ENCODE measurements around the gene DGCR2.
"Not testable (repeated sequence)": the region's sequence is repeated elsewhere in the genome, so short reads cannot be mapped to it uniquely, and the experiment has no call there.

The DGCR2 gene

DNA sequence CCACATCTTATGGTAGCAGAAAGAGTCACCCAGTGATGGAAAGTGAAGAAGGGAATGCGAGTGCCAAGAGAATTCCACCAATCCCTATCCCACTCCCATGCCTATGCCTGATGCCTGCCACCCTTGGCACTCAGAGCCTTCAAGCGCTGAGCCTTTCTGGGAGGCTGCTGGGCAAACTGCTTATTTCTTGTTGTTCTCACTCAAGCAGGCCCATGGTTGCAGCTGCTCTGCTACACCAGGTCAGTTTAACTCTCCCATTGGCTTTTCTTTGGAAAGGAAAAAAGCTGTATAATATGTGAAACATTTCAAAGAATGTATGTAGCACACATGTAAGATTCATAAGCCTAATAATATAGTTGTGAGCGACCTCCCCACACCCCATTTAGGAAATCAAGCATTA, 41.4 kb downstream of the DGCR2 start:
- no peak for DNase-seq (ENCODE audit: low read depth)

DNA sequence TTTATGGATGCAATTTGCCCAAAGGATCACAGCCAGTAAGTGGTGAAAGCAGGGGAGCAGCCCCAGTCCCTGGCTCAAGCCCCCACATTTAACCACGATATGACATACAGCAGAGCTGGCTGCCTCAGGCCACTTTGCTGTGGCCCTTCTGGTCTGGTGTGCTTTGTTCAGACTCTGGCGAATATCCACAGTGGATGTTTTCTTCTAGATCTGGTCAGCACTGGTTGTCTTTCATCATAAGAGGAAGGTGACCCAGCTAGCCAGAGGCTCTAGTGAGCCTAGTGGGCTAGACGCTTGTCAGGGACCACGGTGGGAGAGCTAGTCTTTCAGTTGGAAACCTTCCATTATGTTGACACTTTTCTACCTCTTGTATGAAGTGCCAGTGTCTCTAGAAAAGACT, 42.5 kb downstream of the DGCR2 start:
- no peak for DNase-seq (ENCODE audit: low read depth)

DNA sequence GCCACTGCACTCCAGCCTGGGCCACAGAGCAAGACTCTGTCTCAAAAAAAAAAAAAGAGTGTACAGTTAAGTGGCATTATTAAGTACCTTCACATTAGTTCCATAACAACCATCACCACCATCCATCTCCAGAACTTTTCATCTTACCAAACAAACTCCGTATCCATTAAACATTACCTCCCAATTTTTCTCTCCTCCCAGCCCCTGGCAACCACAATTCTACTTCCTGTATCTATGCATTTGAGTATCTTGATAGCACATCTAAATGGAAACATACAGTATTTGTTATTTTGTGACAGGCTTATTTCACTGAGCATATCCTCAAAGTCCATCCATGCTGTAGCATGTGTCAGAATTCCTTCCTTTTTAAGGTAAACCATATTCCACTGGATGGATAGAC, 46.8 kb downstream of the DGCR2 start:
- no peak for DNase-seq (ENCODE audit: low read depth)

DNA sequence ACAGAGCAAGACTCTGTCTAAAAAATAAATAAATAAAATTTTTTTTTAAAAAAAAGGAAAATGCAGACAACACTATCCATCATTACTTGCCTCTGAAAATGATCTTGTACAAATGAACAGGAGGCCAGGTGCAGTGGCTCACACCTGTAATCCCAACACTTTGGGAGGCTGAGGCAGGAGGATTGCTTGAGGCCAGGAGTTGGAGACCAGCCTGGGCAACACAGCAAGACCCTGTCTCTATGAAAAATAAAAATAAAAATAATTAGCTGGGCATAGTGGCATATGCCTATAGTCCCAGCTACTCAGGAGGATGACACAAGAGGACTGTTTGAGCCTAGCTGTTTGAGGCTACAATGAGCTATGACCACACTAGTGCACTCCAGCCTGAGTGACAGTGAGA, 49.4 kb downstream of the DGCR2 start:
- not testable (repeated sequence) for DNase-seq (ENCODE audit: low read depth)

DNA sequence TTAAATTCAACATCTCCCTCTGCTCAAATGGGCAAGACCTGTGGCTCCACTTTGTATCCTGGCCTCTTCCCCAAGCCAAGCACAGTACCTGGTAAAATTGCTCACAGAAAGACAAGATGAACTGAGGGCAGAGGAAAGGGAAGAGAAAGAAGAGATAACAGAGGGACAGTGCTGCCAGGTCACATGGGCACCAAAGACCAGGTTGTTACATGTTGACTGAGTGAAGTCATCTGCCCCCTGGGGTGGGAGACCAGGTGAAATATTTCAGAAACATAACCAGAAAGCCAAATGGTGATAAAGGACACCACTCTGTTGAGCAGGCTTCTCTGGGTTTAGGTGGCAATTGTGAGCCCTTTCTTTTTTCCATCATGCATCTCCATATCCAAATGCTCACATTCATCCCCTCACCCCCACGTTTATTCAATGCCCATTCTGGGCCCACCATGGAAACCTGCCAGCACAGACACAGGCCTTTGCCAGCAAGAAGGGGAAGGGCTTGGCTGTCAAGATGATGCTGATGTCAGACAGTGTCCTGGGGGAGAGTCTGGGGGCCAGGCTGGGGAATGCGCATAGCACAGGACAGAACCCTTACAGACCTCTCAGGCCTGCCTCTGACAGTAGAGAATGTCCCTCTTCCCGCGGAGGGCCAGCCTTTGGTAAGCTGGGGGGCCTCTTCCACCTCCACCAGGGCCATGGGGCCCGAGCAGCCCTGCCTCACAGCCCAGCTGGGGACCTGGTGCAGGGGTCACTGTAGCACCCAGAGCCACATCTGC, 51.6 kb downstream of the DGCR2 start:
- no peak for DNase-seq (ENCODE audit: low read depth)

DNA sequence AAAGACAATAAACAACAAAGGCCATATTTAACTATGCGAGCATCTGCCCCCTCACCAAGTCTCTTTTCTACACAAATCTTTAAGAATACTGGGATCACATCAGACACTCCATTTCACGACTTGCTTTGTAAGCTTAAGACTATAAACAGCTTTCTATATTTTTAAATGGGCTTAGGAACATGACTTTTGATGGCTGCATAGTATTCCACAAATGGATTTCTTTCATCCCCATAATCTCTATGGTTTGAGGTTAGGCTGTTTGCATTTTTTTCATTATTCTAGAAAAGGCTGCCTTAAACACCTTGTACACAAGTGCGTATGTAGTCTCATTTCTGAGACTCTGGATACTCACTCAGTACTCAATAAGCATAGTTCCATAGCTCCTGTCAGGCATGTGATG, 52.8 kb downstream of the DGCR2 start:
- DNase-seq (ENCODE audit: low read depth): no peak

DNA sequence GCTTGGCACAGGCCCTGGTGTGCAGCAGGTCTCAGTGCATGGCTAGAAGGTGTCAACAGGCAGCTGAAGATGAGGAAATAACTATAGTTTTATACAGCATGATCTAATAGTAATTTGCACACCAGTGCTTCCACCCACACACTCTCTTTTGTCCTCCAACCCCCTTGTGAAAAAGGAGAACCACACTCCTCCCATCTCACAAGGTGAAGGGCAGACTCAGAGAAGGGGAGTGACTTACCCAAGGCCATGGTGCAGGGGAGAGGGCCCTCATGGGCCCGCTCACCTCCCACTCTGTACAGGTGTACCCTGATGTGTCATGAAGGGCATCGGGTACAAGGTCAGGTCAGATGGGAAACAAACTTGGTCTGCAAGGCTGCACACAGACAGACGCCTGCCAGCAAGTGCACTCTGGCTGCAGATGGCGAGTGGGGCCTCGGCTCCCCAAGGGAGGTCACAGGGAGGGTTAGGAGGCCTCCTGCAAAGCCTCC, 53.4 kb downstream of the DGCR2 start:
- DNase-seq (ENCODE audit: low read depth): no peak

DNA sequence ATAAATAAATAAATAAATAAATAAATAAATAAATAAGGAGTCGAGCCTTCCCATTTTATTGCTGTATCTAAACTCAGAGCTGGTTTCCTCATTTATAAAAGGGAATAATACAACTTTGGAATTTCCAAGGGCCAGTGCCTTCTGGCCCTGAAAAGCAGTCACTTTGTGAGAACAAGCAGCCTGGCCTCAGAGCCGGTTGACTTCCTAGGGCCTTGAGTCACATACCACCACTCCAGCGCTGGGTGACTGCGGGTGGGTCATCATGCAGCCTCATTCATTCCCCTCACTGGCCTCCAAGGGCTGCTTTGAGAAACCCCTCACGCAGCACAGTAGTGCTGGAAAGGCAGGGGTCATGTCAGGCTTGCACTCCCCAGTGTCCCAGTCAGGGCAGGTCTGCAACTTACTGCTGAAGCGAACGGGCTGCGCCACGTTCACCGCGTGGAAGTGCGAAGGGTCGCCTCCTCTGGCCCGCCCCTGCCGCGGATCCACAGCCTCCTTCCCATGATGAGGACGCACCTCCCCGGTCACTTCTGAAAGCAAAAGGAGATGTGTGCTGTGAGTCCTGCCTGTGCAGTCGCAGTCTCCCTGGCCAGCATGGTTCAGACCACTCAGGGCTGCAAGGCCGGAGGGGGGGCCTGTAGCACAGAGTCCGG, 54.4 kb downstream of the DGCR2 start:
- DNase-seq (ENCODE audit: low read depth): no peak

DNA sequence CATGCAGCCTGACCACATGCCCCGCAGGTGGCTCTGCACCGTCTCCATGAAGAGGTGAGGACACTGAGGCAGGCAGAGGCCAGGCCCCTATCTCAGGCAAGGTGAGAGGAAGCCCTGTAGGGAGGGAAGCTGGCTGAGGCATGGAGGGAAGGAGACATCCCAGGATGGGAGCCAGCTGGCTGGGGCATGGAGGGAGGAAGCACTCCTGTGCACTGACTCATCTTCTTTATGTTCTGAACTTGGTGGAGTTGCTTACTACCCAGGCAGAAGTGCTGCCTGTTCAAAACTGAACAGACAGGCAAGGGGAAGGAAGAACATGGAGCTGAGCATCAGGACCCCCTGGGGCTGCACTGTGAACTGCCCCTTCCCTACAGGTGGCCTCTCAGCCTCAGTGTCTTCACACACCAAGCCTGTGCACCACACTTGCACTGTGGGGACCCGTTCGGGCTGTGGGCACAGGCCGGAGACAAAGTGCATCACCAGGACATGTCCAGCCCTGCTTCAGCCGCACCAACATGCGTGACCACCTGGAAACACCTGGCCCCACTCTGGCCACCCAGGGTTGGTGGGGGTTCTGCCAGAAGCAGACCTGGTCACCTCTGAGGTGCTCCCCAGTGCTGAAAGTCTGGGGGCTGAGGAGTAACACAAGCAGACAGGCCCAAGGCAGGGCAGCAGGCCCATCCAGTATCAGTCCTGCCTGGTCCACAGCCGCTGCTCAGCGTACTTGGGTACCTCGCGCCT, 55.5 kb downstream of the DGCR2 start:
- no peak for DNase-seq (ENCODE audit: low read depth)

DNA sequence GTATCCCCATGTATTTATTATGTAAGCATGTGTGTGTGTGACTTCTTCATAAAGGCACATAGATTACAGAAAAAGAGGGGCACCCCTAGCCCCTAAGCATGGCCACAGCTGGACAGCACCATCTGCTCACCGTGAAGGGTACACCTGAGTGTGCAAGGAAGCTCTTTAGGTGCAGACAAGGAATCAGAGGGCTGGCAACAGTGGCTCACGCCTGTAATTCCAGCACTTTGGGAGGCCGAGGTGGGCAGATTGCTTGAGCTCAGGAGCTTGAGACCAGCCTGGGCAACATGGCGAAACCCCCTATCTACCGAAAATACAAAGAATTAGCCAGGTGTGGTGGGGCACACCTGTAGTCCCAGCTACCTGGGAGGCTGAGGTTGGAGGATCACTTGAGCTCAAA, 56.3 kb downstream of the DGCR2 start:
- DNase-seq (ENCODE audit: low read depth): no peak

DNA sequence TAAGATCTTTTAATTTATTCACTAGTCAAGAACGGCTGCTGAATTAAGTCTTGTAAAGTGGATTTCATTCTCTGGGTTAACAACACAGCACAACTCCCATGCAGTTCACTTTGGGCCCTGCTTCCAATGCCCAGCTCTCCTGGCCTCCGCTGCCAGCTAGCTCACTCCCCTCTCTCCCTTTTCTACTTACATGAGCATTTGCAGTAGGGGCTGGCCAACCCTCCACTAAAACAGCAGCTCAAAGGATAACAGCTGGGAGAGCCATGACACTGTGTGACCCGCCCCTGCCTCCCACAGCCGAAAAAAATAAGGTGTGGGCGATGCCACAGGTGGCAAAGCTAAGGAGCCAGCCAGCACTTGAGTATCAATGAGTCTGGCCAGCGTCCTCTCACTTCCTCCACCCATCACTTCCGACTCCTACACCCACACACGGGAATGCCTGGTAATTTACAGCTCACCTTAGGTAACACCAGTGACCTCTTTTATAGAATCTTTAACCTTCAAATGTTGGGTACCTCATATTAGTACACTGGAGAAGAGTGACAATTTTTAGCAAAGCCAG, 56.8 kb downstream of the DGCR2 start:
- no peak for DNase-seq (ENCODE audit: low read depth)

DNA sequence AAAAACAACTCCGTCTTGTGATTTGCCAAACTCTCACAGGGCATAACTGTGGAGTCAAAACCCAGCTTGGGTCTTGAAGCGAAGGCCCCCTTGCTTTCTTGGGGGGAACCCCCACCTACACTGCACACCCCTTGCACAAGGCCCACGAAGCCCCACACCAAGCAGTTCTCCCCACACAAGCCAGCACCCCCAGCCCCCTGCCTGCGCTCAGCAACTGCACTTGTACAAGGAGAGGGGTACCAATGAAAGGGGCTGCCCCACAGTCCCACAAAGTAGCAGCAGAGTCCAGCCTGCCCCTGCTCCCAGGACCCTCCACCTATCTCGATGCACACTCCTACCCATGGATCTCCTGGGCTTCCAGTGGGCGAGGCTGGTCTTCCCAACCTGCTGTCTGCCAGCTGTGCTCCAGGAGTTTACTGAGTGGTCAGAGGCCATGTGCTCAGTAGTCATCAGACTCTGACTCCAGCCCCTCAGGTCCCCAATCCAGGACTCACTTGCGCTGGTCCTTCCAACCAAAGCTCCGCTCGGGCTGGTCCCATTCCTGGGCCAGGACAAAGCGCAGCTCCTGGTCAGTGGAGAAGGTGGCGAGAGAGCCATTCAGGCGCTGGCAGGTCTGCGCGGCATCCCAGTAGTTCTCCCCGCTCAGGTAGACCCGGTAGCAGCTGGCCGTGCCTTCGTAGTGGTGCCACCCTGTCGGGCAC, 57.7 kb downstream of the DGCR2 start:
- no peak for DNase-seq (ENCODE audit: low read depth)

DNA sequence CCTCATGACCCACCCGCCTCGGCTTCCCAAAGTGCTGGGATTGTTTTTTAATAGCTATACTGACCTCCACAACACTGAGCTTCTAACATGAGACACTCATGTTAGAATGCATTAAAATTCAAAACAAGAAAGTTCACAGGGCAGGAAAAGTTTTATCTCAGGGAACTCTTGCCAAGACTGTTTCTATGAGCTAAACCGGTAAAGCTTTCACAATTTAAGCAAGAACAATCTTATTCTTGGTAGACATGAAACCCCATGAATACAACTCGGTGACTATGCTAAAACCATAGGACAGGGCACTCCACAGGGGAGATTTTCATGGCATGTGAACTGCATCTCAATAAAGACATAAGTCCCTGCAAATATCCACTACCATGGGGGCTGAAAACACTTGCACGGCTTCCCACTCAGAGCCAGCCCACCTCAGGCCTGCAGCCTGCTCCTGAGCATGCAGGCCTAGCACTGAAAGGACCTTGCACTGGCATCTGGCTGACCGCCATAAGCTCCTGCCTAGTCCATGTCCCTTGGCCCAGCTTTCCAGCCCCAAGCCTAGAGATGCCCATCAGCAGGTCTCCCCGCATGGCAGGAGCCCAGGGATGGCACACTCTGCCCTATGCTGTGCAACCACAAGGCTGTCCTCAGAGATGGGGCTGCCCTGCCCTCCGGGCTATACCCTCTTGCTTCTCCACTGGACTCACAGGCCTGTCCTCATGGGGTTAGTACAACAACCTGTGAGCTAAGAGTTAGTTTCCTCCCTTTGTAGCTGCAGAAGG, 58.4 kb downstream of the DGCR2 start:
- no peak for DNase-seq (ENCODE audit: low read depth)

DNA sequence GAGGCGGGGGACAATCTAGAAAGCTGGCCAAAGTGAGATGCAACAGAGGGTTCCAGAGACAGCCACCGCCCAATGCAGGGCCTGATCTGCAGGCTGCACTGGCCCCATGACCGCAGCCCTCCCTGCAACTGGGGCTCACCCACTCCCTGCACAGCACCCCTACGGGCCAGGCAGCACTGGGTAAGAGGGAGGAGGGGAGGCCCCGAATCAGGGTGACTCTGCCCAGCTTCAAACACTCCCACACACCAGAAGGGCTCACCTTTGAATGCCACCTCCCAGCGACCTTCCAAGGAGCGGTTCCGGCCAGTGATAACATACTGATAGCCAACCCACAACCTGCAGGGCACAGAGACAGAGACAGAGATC, 59.3 kb downstream of the DGCR2 start:
- no peak for DNase-seq (ENCODE audit: low read depth)

DNA sequence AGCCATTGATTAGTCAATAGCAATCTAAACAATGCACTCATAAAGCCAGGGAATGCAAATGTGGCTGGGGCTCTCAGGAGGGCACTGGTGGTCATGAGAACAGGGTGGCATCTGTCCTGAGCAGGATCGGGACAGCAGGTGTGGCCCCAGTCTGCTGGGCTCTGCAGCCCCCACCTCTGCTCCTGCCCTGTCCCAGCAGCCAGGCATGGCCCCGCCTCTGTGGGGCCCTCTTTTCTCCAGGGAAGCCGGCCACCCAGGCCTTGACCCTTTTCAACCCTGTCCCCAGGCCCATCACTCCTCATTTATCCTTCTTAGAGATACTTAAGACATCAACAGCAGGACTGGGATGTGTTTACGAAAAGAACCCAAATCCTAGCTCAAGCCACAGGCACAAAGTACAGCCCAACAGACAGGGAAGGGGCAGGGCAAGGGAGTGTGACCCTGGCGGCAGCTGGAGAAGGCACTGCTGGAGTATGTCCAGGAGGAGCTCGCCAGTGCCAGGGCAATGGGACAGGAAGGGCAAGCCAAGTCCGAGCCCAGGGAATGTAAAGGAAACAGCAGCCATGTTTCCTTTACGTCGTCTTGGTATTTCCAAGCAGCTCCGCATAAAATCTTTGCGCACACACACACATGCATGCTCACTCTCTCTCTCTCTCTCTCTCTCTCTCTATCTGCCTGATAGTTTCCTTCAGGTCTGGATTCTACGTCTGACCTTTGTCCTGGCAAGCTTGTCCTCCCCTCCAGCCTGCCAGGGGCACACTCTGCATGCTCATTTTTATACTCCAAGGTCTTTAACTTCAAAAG, 59.9 kb downstream of the DGCR2 start:
- no peak for DNase-seq (ENCODE audit: low read depth)

DNA sequence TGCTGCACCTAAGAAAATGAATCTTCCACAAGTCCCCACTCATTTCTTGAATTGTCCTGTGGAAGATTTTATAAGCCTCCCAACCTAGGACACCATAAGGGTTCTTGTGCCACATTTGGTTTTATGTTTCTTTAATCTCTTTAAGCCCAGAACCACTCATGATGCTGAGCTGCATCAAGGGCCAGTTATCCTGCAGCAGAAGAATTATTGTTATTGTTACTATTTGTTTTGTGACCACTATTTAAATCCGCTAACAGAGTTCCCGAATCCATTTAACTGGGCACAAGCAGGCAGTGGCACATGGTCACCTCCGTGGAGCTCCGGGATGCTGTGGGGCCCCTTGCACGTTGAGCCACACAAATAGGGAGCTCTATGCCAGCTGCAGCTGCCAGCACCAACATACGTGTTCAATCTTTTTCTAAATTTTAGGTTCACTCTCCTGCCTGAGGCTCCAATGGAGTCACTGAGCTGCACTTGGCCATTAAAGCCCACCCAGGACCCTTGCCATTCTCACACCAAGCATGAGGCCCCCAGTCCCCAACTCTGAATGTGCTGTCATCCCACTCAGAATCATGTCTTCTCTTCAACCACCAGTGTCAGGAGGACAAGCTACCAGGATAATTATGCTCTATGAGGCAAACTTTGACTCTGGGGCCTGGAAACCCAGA, 60.6 kb downstream of the DGCR2 start:
- DNase-seq (ENCODE audit: low read depth): no peak

DNA sequence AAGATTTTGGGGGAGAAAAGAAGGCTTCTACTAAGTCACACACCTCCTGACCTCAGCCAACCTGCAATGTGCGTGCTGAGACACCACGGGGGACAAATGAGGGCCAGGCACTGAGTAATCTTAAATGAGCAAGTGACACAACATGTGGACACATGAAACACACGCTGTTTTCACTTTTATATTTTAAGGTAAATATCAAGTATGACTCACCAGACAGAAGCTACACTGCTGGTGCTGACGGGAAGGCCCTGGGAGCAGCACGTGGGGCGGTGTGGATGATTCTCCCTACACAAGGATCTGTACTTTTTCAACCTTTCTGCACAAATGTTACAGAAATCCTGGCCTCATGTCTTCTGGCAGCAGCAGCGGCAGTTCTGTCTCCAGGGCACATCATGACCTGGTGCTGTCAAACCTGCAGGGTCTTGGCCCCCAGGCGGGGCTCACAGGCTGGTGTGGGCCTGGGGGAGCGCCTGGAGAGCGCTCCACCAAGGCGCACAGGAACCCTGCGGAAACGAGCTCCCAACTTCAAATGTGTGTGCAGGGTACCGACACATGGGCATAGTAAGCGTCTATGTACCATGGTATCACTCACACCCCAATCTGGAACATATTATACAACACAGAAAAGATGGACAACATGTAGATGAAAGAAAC, 61.7 kb downstream of the DGCR2 start:
- DNase-seq (ENCODE audit: low read depth): no peak

DNA sequence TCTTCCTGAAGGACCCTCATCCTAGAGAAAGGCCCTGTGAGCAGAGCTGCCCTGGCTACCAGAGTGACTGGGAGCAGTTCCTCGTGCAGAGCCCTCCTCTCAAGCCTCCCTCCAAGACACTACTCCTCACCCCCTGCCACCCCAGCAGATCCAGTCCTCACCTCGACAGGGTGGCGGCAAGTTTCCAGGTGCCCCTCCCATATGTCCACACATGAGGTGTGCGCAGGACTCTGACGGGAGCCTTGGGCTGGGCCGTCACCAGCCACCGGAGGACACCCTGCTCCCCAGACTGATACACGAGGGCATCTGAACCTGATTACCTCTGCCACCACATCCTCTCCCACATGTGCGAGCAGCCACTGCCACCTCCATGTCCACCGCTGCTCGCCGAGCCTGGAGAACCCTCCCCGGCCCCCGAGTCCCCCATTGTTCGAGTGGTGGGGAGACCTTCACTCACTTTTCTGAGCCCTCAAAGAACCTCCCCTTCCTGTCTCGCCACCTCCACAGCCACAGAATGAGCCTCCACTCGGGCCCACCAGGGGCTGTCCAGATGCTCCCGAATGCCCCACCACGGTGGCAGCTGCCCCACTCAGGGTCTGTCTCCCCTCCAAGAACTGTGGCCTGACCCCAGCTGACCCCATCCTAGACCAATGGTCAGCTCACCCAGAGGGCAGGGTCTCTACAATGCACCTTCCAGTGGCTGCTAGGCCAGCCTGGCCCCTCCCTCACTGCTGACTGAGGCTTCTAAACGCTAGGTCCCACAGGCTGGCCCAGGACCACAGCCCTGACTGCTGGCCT, 62.5 kb downstream of the DGCR2 start:
- no peak for DNase-seq (ENCODE audit: low read depth)
